Tibial artery (tissue), 4 donors: ENCODE data around the gene RPL38.

ENCODE experiments used
- DNase-seq, 2 donors: peaks; one replicate each; pipeline ENCODE4 v3.0.0-alpha.2; 2019
- H3K27ac ChIP-seq, 2 donors: fragments of 200-600 bp; sonication (generic) in 1 of 2; 1 replicate in 1 of 2; 2 replicates in 1 of 2; pipeline ENCODE4 v1.5.1; 2018 to 2019; ENCODE audit warnings: mild to moderate bottlenecking in 1 of 2
- H3K27me3 ChIP-seq, 2 donors: fragments of 200-600 bp; sonication (generic) in 1 of 2; one replicate each; pipeline versions ENCODE4 v1.5.1 to v1.6.0; 2016 to 2019
- H3K36me3 ChIP-seq, 3 donors: fragments of 200-600 bp; sonication (generic) in 2 of 3; one replicate each; pipeline ENCODE4 v1.5.1; 2016 to 2019; ENCODE audit warnings: mild to moderate bottlenecking in 2 of 3
- H3K4me1 ChIP-seq, 4 donors: fragments of 200-600 bp; sonication (generic) in 2 of 4; 1 replicate in 3 of 4; 2 replicates in 1 of 4; pipeline ENCODE4 v1.5.1; 2016 to 2019
- H3K4me3 ChIP-seq, 2 donors: fragments of 200-600 bp; sonication (generic) in 1 of 2; 1 replicate in 1 of 2; 2 replicates in 1 of 2; pipeline ENCODE4 v1.5.1; 2018 to 2019; ENCODE audit warnings: mild to moderate bottlenecking in 2 of 2
- H3K9me3 ChIP-seq, 3 donors: fragments of 200-600 bp; sonication (generic) in 1 of 3; one replicate each; pipeline ENCODE4 v1.5.1; 2016 to 2019
- intact Hi-C: fragments of 100-400 bp; cut with DNase I; formaldehyde crosslinking; loops from one replicate; pipeline ENCODE4 v1.15.0; 2023; ENCODE audit warnings: low total_unique reads
- TF ChIP-seq, protein P1 (sequence below), 2 experiments: fragments of 200-600 bp in 1 of 2; fragments of 450-650 bp in 1 of 2; IDR thresholded peaks; one replicate each; pipeline ENCODE4 v1.5.1; 2017 to 2019; ENCODE audit warnings: antibody characterized with exemption in 2 of 2, mild to moderate bottlenecking in 1 of 2, moderate library complexity in 1 of 2

Gene RPL38

DNA sequence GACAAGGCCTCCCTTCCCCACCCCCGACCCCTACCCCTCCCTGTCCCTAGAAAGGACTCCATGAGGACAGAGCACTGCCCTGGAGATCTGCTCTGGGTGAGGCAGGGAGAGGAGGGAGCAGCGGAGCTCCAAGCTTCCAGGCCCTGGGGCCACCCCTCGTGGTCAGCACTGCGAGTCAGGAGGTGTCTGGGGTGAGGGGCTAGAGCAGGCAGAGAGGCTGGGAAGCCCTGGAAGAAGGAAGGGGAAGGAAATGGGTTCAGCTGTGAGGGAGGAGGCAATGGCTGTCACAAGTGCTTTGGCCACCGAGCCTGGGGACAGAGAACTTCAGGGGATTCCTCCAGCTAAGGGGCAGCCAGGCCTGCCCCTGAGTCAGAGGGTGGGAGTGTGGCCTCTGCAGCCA, 42.4 kb downstream of the RPL38 start:
- H3K4me3 ChIP-seq, result no peak overlapping the region
- TF ChIP-seq, protein P1, sequence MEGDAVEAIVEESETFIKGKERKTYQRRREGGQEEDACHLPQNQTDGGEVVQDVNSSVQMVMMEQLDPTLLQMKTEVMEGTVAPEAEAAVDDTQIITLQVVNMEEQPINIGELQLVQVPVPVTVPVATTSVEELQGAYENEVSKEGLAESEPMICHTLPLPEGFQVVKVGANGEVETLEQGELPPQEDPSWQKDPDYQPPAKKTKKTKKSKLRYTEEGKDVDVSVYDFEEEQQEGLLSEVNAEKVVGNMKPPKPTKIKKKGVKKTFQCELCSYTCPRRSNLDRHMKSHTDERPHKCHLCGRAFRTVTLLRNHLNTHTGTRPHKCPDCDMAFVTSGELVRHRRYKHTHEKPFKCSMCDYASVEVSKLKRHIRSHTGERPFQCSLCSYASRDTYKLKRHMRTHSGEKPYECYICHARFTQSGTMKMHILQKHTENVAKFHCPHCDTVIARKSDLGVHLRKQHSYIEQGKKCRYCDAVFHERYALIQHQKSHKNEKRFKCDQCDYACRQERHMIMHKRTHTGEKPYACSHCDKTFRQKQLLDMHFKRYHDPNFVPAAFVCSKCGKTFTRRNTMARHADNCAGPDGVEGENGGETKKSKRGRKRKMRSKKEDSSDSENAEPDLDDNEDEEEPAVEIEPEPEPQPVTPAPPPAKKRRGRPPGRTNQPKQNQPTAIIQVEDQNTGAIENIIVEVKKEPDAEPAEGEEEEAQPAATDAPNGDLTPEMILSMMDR (IDR thresholded peaks at IDR 0.05), result no peak
- DNase-seq, result no peak
- peaks cover 0 to 34% (median 0%) of the 10 kb centered on the region in 3 donors for H3K36me3 ChIP-seq
- H3K9me3 ChIP-seq, result no peaks in the 10 kb centered on the region
- intact Hi-C loops, result no loop called here
- H3K4me1 ChIP-seq, result peaks cover 0 to 8% (median 0%) of the 10 kb centered on the region in 4 donors
- no peak overlapping the region for H3K27ac ChIP-seq
- no peaks in the 10 kb centered on the region for H3K27me3 ChIP-seq

DNA sequence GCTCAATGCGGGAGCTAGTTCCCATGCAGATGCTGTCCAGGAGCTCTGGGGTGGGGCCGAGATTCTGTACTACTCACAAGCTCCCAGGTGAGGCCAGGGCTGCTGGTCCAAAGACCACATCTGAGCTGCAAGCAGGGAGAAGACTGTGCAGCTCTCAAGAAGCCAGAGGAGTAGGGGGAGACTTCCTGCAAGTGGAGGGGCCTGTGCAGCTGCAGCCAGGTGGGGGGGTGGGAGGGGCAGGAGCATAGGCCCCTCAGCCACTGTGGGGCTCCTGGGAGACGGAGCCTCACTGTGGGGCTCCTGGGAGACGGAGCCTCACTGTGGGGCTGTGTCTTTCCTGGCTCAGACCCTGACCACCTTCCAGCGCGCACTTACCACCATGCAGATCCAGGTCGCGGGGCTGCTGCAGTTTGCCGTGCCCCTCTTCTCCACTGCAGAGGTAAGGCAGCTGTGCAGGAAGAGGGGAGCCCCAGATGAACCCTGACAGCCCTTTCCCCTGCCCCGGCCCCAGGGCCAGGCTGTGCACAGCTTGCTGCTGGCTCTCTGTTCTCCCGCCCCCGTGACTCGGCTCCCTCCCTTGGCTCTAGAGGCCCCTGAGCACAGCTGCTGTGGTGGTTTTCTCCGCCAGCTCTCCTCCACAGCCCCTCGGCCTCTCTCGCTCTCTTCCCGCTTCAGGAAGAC, 46.3 kb downstream of the RPL38 start:
- H3K4me3 ChIP-seq, result no peak overlapping the region
- H3K4me1 ChIP-seq, result no peaks in the 10 kb centered on the region
- H3K27ac ChIP-seq, result no peak overlapping the region
- DNase-seq, result no peak
- H3K36me3 ChIP-seq, result peaks cover 0 to 46% (median 0%) of the 10 kb centered on the region in 3 donors
- H3K9me3 ChIP-seq, result no peaks in the 10 kb centered on the region
- no peaks in the 10 kb centered on the region for H3K27me3 ChIP-seq
- intact Hi-C loops, result no loop called here
- TF ChIP-seq, protein P1 (IDR thresholded peaks at IDR 0.05), result no peak

DNA sequence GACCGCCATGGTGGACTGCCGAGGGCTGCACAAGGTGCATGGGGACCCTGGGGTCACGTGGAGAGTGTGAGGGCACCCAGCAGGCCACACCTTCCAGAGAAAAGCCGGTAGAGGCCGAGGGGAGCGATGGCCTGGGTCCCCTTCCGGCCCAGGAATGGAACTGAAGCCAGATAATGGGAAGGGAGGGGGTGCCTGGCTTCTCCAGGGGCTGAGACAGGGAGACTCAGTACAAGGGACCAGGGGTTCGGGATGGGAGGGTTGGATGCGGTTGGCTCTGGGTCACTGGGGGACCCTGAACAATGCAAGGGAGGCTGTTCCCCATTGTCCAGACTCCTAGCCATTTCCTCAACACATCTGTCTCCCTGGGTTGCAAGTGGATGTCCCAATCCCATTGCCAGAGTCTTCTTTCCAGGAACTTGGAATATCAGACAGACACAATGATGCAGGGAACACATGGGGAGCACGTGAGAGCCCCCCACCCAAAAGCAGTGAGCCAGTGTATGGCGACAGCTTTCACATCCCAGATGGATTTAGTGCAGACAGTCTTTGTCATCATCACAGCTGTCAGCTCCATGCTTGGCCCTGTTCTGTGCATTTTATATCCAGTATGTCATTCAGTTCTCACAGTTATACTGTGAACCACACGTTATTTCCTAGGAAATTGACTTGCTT, 47.0 kb downstream of the RPL38 start:
- Histone ChIP-seq H3K27ac (no peak overlapping the region), H3K4me3 (no peak overlapping the region), H3K9me3 (no peaks in the 10 kb centered on the region), H3K27me3 (no peaks in the 10 kb centered on the region), H3K36me3 (peaks cover 0 to 44% (median 0%) of the 10 kb centered on the region in 3 donors), H3K4me1 (no peaks in the 10 kb centered on the region)
- TF ChIP-seq, protein P1 (IDR thresholded peaks at IDR 0.05), result no peak
- intact Hi-C loops, result no loop called here
- DNase-seq, result no peak

DNA sequence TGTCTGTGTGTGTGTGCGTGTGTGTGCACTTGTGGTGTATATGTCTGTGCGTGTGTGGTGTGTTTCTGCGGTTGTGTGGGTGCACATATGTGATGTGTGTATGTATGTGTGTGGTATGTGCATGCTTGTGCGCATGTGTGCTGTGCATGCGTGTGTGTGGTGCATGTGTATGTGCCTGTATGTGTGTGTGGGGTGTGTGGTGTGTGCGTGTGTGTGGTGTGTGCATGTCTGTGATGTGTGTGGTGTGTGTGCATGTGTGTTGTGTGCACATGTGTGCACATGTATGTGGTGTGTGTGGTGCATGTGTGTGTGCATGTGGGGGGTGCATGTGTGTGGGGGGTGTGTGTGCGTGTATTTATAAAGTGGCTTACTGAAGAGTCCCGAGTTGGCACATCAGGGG, 47.6 kb downstream of the RPL38 start:
- TF ChIP-seq, protein P1 (IDR thresholded peaks at IDR 0.05), result no peak
- DNase-seq, result no peak
- H3K27ac ChIP-seq, result no peak overlapping the region
- H3K27me3 ChIP-seq, result no peaks in the 10 kb centered on the region
- intact Hi-C loops, result no loop called here
- no peak overlapping the region for H3K4me3 ChIP-seq
- no peaks in the 10 kb centered on the region for H3K4me1 ChIP-seq
- H3K36me3 ChIP-seq, result peaks cover 0 to 50% (median 0%) of the 10 kb centered on the region in 3 donors
- no peaks in the 10 kb centered on the region for H3K9me3 ChIP-seq

DNA sequence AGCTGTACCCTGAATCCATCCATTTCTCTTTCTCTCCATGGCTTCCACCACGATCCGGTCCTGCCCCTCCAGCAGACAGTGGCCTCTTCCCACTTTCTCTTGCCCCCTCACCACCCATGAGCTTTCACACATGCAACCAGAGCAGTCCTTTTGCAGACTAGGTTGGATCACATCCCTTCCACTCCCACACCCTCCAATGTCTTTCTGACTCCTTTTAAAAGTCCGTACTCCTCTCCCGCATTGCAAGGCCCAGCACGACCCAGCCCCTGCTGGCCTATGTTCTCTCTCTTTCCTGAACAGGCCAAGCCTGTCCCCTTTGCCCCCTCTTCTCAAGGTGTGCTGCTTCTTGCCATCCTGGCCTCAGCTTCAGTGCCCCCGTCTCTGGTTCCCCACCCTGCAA, 48.1 kb downstream of the RPL38 start:
- Histone ChIP-seq H3K4me1 (no peaks in the 10 kb centered on the region), H3K27me3 (no peaks in the 10 kb centered on the region), H3K27ac (no peak overlapping the region), H3K4me3 (no peak overlapping the region), H3K9me3 (no peaks in the 10 kb centered on the region), H3K36me3 (peaks cover 0 to 54% (median 0%) of the 10 kb centered on the region in 3 donors)
- TF ChIP-seq, protein P1 (IDR thresholded peaks at IDR 0.05), result no peak
- intact Hi-C loops, result no loop called here
- DNase-seq, result no peak
